Measurements from ENCODE around the gene ZNF71. TPM values are rescaled to one million over a fixed set of nuclear protein-coding genes. Genes with fewer than 3 reads are reported as not detected.
A peak's percentile ranks its signal among the peaks of the same experiment; 100 is the strongest.
"Not testable (repeated sequence)": the region's sequence is repeated elsewhere in the genome, so short reads cannot be mapped to it uniquely, and the experiment has no call there.

Gene ZNF71
- total RNA-seq, 2 experiments from 2014 or later, result 5.7 to 6.0 TPM

DNA sequence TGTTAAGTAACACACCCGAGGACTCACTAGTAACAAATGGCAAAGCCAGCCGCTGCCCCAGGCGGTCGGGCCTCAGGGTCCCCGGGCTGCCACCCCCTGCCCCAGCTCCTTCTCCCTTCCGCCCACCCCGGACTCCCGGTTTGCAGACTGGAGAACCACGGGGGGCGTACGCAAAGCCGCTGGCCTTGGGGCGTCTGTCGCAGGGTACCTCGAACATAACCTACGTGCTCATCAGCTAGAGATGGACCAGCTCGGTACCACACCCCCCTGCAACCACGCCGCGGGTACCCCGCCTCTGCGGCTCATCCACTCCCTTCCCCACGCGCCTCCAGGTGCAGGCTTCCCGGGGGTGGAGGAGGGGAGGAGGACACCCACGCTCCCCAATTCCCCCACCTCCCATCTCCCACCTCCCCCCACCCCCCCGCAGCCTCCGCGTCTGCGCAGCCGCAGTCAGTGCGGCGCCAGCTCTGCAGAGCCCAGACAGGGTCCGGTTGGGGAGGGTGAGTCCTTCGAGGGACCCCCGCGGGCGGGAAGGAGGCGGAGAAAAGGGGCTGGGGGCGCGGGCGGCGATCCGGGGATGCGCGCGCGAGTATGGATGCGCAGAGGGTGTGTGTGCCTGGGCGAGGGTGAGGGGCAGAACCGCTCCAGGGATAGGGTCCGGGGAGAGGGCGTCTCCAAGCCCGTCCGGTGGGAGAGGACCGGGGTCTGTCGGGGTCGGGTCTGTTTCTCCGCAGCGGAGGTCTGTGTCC is 47.8 kb downstream of the ZNF71 start, which contains the start of gene SMIM17:
Gene SMIM17 (plus strand): TSS at position 449 of the 749 bp plus-strand sequence. CDS start 2,509 bp downstream, outside the sequence.
- CTCF ChIA-PET, result no interaction called here
- H3K27me3 Mint-ChIP-seq, result no peaks in the 10 kb centered on the region
- peaks cover 29% of the 10 kb centered on the region for H3K9me3 Mint-ChIP-seq (ENCODE audit: low read depth)
- H3K36me3 Mint-ChIP-seq, result peaks cover 8% of the 10 kb centered on the region
- H3K27ac Mint-ChIP-seq, result no peak within 1 kb of the TSS
- DNase-seq, result no peak
- no peak for ATAC-seq
- no peak within 1 kb of the TSS for H3K4me3 Mint-ChIP-seq
- H3K4me1 Mint-ChIP-seq, result no peaks in the 10 kb centered on the region

DNA sequence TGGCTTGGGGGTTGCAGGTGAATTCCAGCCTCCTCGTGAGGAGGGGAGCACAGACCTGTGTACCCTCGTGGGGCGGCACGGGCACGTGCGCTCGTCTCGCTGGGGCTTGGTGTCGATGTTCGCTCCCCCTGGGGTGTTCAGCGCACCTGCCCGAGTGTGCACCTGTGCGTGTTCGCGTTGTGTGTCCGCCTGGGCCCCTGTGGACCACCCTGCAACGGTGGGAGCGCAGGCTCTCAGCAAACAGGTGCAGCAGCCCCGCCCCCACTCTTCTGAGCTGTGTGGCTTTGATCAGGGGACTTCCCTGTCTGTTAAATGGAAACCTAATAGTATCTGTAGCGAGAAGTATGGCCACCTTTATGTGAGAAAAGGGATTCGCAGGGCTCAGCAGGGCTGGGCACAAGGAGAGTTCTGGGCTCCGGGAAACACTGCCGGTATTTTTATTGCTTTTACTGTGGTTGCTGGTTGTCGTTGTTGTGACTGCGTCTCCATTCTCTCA is 48.4 kb downstream of the ZNF71 start:
- Mint-ChIP-seq H3K27ac (no peak overlapping the region), H3K9me3 (ENCODE audit: low read depth) (peaks cover 34% of the 10 kb centered on the region), H3K36me3 (peaks cover 8% of the 10 kb centered on the region), H3K4me3 (no peak overlapping the region), H3K4me1 (no peaks in the 10 kb centered on the region), H3K27me3 (no peaks in the 10 kb centered on the region)
- CTCF ChIA-PET, result no interaction called here
- ATAC-seq (no peak), DNase-seq (no peak)

DNA sequence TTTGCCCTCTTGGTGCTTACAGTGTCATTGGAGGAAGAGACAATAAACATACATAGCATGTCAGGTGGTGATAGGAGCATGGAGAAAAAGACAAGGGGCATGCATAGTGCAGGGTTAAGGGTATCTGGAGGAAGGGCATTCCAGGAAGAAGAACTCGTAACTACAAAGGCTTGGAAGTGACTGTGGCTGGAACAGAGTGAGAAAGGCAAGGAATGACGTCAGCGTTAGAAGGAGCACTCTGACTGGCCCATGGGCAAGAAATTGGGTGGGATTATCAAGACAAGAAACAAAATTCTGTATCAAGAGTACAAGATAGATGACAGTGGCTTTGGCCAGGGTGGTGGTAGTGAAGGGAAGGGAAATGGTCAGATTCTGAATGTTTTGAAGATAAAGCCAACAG is 59.0 kb downstream of the ZNF71 start:
- DNase-seq (no peak), ATAC-seq (no peak)
- H3K36me3 Mint-ChIP-seq, result peaks cover 3% of the 10 kb centered on the region
- CTCF ChIA-PET, result no interaction called here
- H3K4me1 Mint-ChIP-seq, result no peaks in the 10 kb centered on the region
- no peak overlapping the region for H3K4me3 Mint-ChIP-seq
- no peaks in the 10 kb centered on the region for H3K27me3 Mint-ChIP-seq
- H3K9me3 Mint-ChIP-seq (ENCODE audit: low read depth), result peaks cover 33% of the 10 kb centered on the region
- no peak overlapping the region for H3K27ac Mint-ChIP-seq

DNA sequence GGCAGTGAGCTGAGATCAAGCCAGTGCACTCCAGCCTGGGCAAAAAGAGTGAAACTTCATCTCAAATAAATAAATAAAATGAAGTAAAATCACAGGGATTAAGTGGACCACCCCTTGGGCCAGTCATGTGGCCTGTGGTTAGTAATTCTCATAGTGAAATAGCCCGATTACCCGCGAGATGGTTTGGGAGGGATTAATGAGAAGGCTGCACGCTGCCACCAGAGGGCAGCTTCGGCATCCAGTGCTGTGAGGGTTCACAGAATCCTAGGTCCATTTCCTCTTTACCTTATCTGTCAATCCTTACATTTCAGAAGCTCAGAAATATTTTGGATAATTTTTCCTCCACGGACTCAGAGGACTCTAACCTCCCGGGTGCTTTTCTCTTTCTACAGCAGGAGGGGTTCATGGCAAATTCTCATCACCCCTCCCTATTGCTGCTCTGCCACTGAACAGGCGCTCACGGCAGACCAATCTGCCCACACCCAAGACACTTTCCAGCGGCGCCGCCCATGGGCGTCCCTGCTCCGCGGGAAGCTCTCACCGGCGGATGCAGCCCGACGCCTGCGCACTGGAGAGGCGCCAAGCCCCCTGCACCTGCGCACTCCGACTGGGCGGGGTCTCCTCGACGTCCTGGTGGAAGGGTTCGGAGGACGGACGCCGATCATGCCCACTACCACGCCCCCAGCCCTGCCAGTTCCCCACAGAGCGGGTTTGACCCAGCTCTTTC is 65.4 kb downstream of the ZNF71 start:
- Mint-ChIP-seq H3K36me3 (peaks cover 21% of the 10 kb centered on the region), H3K27me3 (no peaks in the 10 kb centered on the region), H3K4me3 (no peak overlapping the region), H3K9me3 (ENCODE audit: low read depth) (peaks cover 18% of the 10 kb centered on the region), H3K4me1 (no peaks in the 10 kb centered on the region), H3K27ac (no peak overlapping the region)
- ATAC-seq, result no peak
- CTCF ChIA-PET, result no interaction called here
- DNase-seq, result no peak

DNA sequence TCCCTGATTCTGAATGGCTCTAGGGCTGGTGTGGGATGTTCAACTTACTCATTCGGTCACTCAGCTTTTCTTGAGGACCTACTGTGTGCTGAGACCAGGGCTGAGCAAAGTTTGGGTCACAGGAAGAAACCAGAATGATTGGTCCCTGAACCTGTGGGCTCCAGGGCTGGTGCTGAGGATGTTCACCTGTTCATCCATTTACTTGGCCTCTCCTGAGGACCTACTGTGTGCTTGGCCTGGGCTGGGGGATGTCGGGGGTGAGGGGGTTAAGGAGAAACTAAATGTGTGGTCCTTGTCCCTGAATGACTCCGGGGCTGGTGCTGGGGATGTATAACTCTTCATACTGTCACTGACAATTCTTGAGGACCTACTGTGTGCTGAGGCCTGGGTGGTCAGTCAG is 66.1 kb downstream of the ZNF71 start:
- CTCF ChIA-PET, result no interaction called here
- Mint-ChIP-seq H3K36me3 (peaks cover 22% of the 10 kb centered on the region), H3K4me1 (no peaks in the 10 kb centered on the region), H3K27me3 (no peaks in the 10 kb centered on the region), H3K4me3 (no peak overlapping the region), H3K27ac (no peak overlapping the region), H3K9me3 (ENCODE audit: low read depth) (peaks cover 16% of the 10 kb centered on the region)
- ATAC-seq, result no peak
- DNase-seq, result no peak

DNA sequence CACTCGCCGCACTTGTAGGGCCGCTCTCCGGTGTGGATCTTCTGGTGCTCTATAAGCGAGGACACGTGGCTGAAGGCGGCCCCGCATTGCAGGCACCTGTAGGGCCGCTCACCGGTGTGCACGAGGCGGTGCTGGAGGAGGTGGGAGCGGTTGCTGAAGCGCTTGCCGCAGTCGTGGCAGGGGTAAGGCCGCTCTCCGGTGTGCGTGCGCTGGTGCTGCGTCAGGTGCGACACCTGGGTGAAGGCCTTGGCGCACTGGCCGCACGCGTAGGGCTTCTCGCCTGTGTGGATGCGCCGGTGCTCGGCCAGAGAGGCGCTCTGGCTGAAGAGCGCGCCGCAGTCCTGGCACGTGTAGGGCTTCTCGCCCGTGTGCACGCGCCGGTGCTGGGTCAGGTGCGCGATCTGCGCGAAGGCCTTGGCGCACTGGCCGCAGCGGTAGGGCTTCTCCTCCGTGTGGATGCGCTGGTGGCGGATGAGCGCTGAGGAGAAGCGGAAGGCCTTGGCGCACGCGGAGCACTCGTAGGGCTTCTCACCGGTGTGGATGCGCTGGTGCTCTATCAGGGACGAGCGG is 68.9 kb downstream of the ZNF71 start:
- CTCF ChIA-PET, result no interaction called here
- Mint-ChIP-seq H3K27me3 (no peaks in the 10 kb centered on the region), H3K36me3 (peaks cover 26% of the 10 kb centered on the region), H3K4me1 (no peaks in the 10 kb centered on the region), H3K9me3 (ENCODE audit: low read depth) (peaks cover 21% of the 10 kb centered on the region), H3K4me3 (no peak overlapping the region), H3K27ac (no peak overlapping the region)
- ATAC-seq, result no peak
- no peak for DNase-seq

DNA sequence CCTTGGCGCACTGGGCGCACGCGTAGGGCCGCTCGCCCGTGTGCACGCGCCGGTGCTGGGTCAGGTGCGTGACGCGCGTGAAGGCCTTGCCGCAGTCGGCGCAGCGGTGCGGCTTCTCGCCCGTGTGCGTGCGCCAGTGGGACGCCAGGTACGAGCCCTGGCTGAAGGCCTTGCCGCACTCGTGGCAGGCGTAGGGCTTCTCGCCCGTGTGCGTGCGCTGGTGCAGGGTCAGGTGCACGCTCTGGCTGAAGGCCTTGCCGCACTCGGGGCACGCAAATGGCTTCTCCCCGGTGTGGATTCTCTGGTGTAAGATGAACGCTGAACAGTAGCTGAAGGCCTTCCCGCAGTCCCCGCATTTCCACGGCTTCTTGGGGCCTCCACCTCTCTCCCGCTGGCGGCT is 69.4 kb downstream of the ZNF71 start:
- CTCF ChIA-PET, result no interaction called here
- Mint-ChIP-seq H3K9me3 (ENCODE audit: low read depth) (peaks cover 19% of the 10 kb centered on the region), H3K27me3 (no peaks in the 10 kb centered on the region), H3K4me3 (no peak overlapping the region), H3K27ac (no peak overlapping the region), H3K36me3 (peaks cover 26% of the 10 kb centered on the region), H3K4me1 (no peaks in the 10 kb centered on the region)
- ATAC-seq, result no peak
- no peak for DNase-seq

DNA sequence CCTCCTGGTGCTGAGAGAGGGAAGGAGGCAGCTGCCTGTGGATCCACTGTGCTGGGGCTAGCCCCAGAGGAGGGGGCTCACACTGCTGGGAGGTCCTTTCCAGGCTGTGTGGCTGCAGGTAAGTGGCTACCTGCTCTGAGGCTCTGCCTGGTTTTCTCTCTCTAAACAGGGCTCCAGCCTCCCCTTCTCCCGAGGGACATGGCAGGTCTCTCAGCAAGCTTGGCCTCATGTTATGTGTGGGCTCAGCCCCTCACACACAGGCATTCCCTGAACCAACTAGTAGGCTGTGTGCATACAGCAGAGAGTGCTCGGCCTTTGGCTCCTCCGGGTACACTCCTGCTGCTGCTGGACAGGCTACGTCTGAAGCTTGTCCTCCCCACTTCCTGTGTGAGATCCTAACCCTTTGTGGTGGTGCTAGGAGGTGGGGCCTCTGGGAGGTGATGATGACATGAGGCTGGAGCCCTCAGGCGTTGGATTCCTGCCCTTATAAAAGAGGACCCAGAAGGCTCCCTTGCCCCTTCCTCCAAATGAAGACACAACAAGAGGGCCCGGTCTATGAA is 72.3 kb downstream of the ZNF71 start:
- Mint-ChIP-seq H3K27me3 (no peaks in the 10 kb centered on the region), H3K36me3 (peaks cover 28% of the 10 kb centered on the region), H3K9me3 (ENCODE audit: low read depth) (peaks cover 16% of the 10 kb centered on the region), H3K4me1 (peaks cover 11% of the 10 kb centered on the region), H3K4me3 (no peak overlapping the region), H3K27ac (no peak overlapping the region)
- DNase-seq, result no peak
- CTCF ChIA-PET, result no interaction called here
- no peak for ATAC-seq

DNA sequence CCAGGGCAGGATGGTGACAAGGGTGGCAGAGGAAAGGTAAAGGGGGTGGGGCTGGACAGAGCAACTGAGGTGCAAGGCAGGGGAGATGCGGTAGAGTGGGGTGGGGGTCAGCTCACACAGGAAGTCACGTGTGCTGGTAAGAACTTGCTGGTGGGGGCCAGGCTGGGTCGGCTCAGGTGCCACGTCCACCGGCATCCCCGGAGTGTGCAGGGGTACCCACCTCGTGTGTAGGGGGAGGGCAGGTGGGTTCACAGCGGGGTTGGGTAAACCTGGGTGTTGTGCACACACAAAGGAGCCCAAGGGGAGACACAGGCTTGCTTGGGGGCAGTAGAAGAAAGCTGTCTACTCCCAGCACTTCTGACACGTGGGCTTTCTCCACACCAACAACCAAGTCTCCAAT is 73.6 kb downstream of the ZNF71 start:
- DNase-seq (no peak), ATAC-seq (no peak)
- no peak overlapping the region for H3K27ac Mint-ChIP-seq
- CTCF ChIA-PET, result no interaction called here
- no peaks in the 10 kb centered on the region for H3K27me3 Mint-ChIP-seq
- no peak overlapping the region for H3K4me3 Mint-ChIP-seq
- H3K36me3 Mint-ChIP-seq, result peaks cover 25% of the 10 kb centered on the region
- H3K9me3 Mint-ChIP-seq (ENCODE audit: low read depth), result peaks cover 15% of the 10 kb centered on the region
- peaks cover 11% of the 10 kb centered on the region for H3K4me1 Mint-ChIP-seq

DNA sequence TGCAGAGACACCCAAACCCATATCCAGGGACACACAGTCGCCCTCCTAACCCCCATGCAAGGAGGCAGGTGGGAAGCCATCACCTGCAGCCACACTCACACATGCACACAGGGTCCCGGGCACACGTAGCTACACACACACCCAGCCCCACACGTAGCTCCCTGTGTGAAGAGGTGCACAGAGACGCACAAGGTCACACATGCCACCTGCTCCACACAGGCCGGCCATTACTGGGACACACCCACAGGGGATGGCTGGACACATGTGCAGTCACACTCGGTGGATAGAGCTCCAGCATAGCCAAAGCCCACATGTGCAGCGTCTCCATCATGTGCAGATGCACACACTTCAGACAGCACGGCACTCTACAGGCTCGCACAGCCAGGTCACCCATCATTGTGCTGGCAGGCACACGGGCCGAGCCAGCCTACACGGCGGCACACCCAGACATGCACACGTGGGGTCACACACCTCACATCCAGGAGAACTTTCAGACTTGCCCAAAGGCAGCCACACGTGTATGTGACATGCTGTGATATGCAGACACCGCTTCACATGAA is 75.4 kb downstream of the ZNF71 start:
- DNase-seq (no peak), ATAC-seq (no peak)
- peak overlapping the region; percentile 79 for H3K4me3 Mint-ChIP-seq
- H3K4me1 Mint-ChIP-seq, result peaks cover 11% of the 10 kb centered on the region
- no peaks in the 10 kb centered on the region for H3K27me3 Mint-ChIP-seq
- no peak overlapping the region for H3K27ac Mint-ChIP-seq
- peaks cover 15% of the 10 kb centered on the region for H3K9me3 Mint-ChIP-seq (ENCODE audit: low read depth)
- CTCF ChIA-PET, result no interaction called here
- peaks cover 14% of the 10 kb centered on the region for H3K36me3 Mint-ChIP-seq

DNA sequence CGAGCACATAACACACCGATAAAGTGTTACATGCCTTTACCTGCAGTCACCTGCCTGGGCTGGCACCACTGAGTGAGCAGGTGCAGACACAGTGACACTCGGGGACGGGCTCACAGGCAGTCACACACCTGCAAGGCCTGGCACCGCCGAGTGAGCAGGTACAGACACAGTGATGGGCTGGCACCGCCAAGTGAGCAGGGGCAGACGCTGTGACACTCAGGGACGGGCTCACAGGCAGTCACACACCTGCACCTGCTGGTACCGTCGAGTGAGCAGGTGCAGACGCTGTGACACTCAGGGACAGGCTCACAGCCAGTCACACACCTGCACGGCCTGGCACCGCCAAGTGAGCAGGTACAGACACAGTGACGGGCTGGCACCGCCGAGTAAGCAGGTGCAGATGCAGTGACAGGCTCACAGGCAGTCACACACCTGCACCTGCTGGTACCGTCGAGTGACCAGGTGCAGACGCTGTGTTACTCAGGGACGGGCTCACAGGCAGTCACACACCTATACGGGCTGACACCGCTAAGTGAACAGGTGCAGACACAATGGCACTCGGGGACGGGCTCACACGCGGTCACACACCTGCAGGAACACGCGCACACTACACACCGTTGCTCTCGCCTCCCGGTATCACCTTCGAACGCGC is 76.0 kb downstream of the ZNF71 start:
- H3K4me1 Mint-ChIP-seq, result peaks cover 11% of the 10 kb centered on the region

DNA sequence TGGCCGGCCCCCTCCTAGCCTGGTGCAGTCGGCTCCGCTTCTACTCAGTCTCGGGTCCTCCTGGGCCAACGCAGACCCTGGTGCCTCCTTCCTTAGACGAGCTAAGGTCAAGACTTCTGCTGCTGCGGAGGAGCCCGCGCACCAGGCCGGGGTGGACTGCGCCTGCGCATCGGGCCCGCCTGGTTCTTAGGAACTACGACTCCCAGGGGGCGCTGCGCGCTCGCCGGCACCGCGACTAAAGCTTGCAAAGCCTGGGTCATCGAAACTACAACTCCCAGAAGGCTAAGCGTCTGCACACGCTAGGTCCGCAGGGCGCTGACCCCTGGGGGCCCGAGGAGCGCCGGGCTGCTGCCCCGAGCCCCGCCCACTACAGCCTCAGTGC is 76.5 kb downstream of the ZNF71 start, which contains the start of gene ZNF835:
Gene ZNF835 (minus strand): TSS at position 145 of the 382 bp plus-strand sequence. CDS start 6,559 bp downstream, outside the sequence.
- CTCF ChIA-PET, result no interaction called here
- ATAC-seq (peak; percentile 92), DNase-seq (peak; percentile 84)
- Mint-ChIP-seq H3K27ac (peak within 1 kb of the TSS; percentile 69), H3K9me3 (ENCODE audit: low read depth) (peaks cover 18% of the 10 kb centered on the region), H3K27me3 (no peaks in the 10 kb centered on the region), H3K36me3 (peaks cover 12% of the 10 kb centered on the region), H3K4me1 (peaks cover 11% of the 10 kb centered on the region), H3K4me3 (peak within 1 kb of the TSS; percentile 79)

More for the DNA sequence above, 76.0 kb downstream of the ZNF71 start:
- Mint-ChIP-seq H3K27ac (peak overlapping the region; percentile 69), H3K4me3 (peak overlapping the region; percentile 79), H3K27me3 (no peaks in the 10 kb centered on the region), H3K9me3 (ENCODE audit: low read depth) (peaks cover 15% of the 10 kb centered on the region), H3K36me3 (peaks cover 12% of the 10 kb centered on the region)
- ATAC-seq (peak; percentile 54), DNase-seq (no peak)
- CTCF ChIA-PET, result no interaction called here

DNA sequence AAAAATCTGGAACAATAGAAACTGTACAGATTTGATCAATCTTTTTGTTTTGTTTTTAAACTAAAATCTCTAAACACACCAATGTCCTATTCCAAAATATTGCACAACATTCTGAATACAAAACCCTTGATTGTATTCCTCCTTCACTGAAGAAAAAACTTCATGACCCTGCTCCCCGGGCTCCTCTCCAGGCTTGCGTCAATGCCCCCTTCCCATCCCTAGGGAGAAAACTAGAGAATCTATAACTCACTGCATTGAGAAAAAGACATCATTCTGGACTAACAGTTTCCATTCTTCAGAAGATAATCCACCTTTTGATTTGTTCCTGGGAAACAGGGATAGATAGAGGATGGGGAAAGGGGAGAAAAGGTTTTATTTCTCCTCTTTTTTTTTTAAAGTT is 77.5 kb downstream of the ZNF71 start:
- H3K36me3 Mint-ChIP-seq, result peaks cover 12% of the 10 kb centered on the region
- CTCF ChIA-PET, ATAC-seq, H3K27ac Mint-ChIP-seq, H3K27me3 Mint-ChIP-seq, H3K4me3 Mint-ChIP-seq, DNase-seq: not testable (repeated sequence)
- H3K4me1 Mint-ChIP-seq, result peaks cover 11% of the 10 kb centered on the region
- peaks cover 15% of the 10 kb centered on the region for H3K9me3 Mint-ChIP-seq (ENCODE audit: low read depth)

Data from activated CD8-positive, alpha-beta memory T cell treated with anti-CD3 and anti-CD28 coated beads, Interleukin-2, amount 10 ng/mL, durations not matched to agents 7 days and 5 days (primary cell).